Astrocyte (in vitro differentiated cells and primary cell): Measurements from ENCODE around the gene ATG2B.

ENCODE experiments used
- CTCF ChIP-seq: IDR thresholded peaks from 2 replicates; pipeline ENCODE4 v1.5.1; 2011; ENCODE audit warnings: low read depth, mild to moderate bottlenecking, inconsistent platforms, low read length, moderate library complexity; ENCODE audit not compliant: insufficient read depth
- EZH2 ChIP-seq: IDR thresholded peaks from 2 replicates; pipeline ENCODE4 v1.6.1; 2012; ENCODE audit warnings: mild to moderate bottlenecking, low read length, inconsistent platforms; ENCODE audit not compliant: insufficient read depth

- TF ChIP-seq CTCF (no peak), EZH2 (no peak)
Measured at GRCh38 chr14:96231526-96232130, 131.5 kb downstream of the ATG2B start.
